H1 (cell line): ENCODE data around the gene ZSCAN29. TPM values are rescaled to one million over a fixed set of nuclear protein-coding genes. Genes with fewer than 3 reads are reported as not detected.

Source experiments
- CTCF ChIA-PET: fragments of 300-600 bp; sonication (Branson Sonifier 250); formaldehyde crosslinking; loops from one replicate; lab custom pipeline; 2021; ENCODE audit not compliant: partially characterized antibody; lab: Charles Lee
- POLR2A ChIA-PET: fragments of 300-600 bp; sonication (Branson Sonifier 250); formaldehyde crosslinking; loops from one replicate; lab custom pipeline; 2021; ENCODE audit warnings: inconsistent platforms; ENCODE audit not compliant: partially characterized antibody; lab: Charles Lee
- DNase-seq, 2 experiments: peaks; one replicate each; pipeline versions ENCODE4 v3.0.0 to v3.0.0-alpha.2; 2010 to 2022; ENCODE audit warnings: low spot score in 2 of 2, low read depth in 1 of 2, mixed read lengths in 1 of 2
- FAIRE-seq: peaks from 2 replicates; lab custom pipeline; 2011; peaks lifted over from hg19 to GRCh38; lab: Jason Lieb, UNC
- H2AFZ ChIP-seq: 2 replicates; pipeline ENCODE4 v1.8.1; 2012; ENCODE audit warnings: low read length, inconsistent platforms
- H2AK5ac ChIP-seq: 2 replicates; pipeline ENCODE4 v1.6.1; 2013; ENCODE audit warnings: low read depth, low read length
- H2BK120ac ChIP-seq: replicated peaks from 2 replicates; pipeline ENCODE3; 2013; ENCODE audit warnings: low read depth, low read length, inconsistent platforms
- H2BK12ac ChIP-seq: 2 replicates; pipeline ENCODE4 v1.6.1; 2013; ENCODE audit warnings: low read depth, low read length
- H2BK15ac ChIP-seq: 2 replicates; pipeline ENCODE4 v1.6.1; 2013; ENCODE audit warnings: low read length
- H2BK20ac ChIP-seq: 2 replicates; pipeline ENCODE4 v1.6.1; 2013; ENCODE audit warnings: low read length
- H2BK5ac ChIP-seq: 2 replicates; pipeline ENCODE4 v1.6.1; 2013; ENCODE audit warnings: low read depth, low read length
- H3K14ac ChIP-seq: 2 replicates; pipeline ENCODE4 v1.6.1; 2013; ENCODE audit warnings: inconsistent platforms; ENCODE audit not compliant: insufficient read length
- H3K18ac ChIP-seq: 2 replicates; pipeline ENCODE4 v1.6.1; 2013; ENCODE audit warnings: low read length; ENCODE audit errors: extremely low read depth
- H3K23ac ChIP-seq: 2 replicates; pipeline ENCODE4 v1.6.1; 2013; ENCODE audit warnings: inconsistent platforms; ENCODE audit not compliant: insufficient read length
- H3K23me2 ChIP-seq: 2 replicates; pipeline ENCODE4 v1.6.1; 2013; ENCODE audit warnings: low read depth, low read length
- H3K27ac ChIP-seq: 2 replicates; pipeline ENCODE4 v1.6.1; 2011; ENCODE audit warnings: low read depth, low read length, inconsistent platforms
- H3K27me3 ChIP-seq, 4 experiments: replicated peaks in 1 of 4; 1 replicate in 1 of 4; 2 replicates in 3 of 4; pipeline versions ENCODE4 v1.6.1 to v1.8.1; 2011 to 2013; ENCODE audit warnings: low read length in 3 of 4, mild to moderate bottlenecking in 3 of 4, inconsistent platforms in 2 of 4, mixed read lengths in 2 of 4, moderate library complexity in 1 of 4; ENCODE audit not compliant: control insufficient read depth in 3 of 4, insufficient read depth in 3 of 4; ENCODE audit errors: extremely low read depth in 1 of 4
- H3K36me3 ChIP-seq, 4 experiments: 2 replicates each; pipeline versions ENCODE4 v1.6.1 to v1.8.1; 2011 to 2013; ENCODE audit warnings: mild to moderate bottlenecking in 4 of 4, low read length in 3 of 4, moderate library complexity in 2 of 4, control low read depth in 1 of 4, inconsistent platforms in 1 of 4; ENCODE audit not compliant: insufficient read depth in 4 of 4, control insufficient read depth in 2 of 4
- H3K4ac ChIP-seq: replicated peaks from 2 replicates; pipeline ENCODE3; 2013; ENCODE audit warnings: low read length, low read depth, mixed read lengths, inconsistent platforms; ENCODE audit not compliant: insufficient read length
- H3K4me1 ChIP-seq, 4 experiments: replicated peaks in 1 of 4; 1 replicate in 1 of 4; 2 replicates in 3 of 4; pipeline versions ENCODE4 v1.6.1 to v1.8.1; 2011 to 2013; ENCODE audit warnings: low read length in 3 of 4, inconsistent platforms in 2 of 4, mixed read lengths in 1 of 4; ENCODE audit not compliant: insufficient read depth in 4 of 4, control insufficient read depth in 3 of 4
- H3K4me2 ChIP-seq, 2 experiments: 2 replicates each; pipeline versions ENCODE4 v1.6.1 to v1.8.1; 2011 to 2013; ENCODE audit warnings: low read depth in 2 of 2, low read length in 2 of 2, control low read depth in 1 of 2, inconsistent platforms in 1 of 2, mild to moderate bottlenecking in 1 of 2; ENCODE audit not compliant: insufficient read depth in 1 of 2
- H3K4me3 ChIP-seq, 4 experiments: fragments of 200-600, 300-600 bp in 1 of 4; sonication (generic), shearing (Covaris generic), sonication (Bioruptor Twin) in 1 of 4; 2 replicates each; pipeline versions ENCODE4 v1.5.1 to v1.8.1; 2011 to 2016; ENCODE audit warnings: low read length in 4 of 4, low read depth in 3 of 4, control low read depth in 2 of 4, inconsistent platforms in 2 of 4, mild to moderate bottlenecking in 2 of 4, mixed read lengths in 1 of 4, moderate library complexity in 1 of 4; ENCODE audit not compliant: insufficient read depth in 2 of 4; ENCODE audit errors: extremely low read depth in 1 of 4
- H3K56ac ChIP-seq: replicated peaks from 2 replicates; pipeline ENCODE3; 2013; ENCODE audit warnings: low read depth, mild to moderate bottlenecking, mixed read lengths, low read length, inconsistent platforms; ENCODE audit not compliant: insufficient read length
- H3K79me1 ChIP-seq: 2 replicates; pipeline ENCODE4 v1.6.1; 2013; ENCODE audit warnings: low read depth, low read length, control low read depth
- H3K79me2 ChIP-seq, 2 experiments: 2 replicates each; pipeline versions ENCODE4 v1.6.1 to v1.8.1; 2012 to 2013; ENCODE audit warnings: low read length in 2 of 2, mild to moderate bottlenecking in 2 of 2, inconsistent platforms in 1 of 2; ENCODE audit not compliant: insufficient read depth in 2 of 2, control insufficient read depth in 1 of 2
- H3K9ac ChIP-seq, 4 experiments: replicated peaks in 1 of 4; 1 replicate in 1 of 4; 2 replicates in 3 of 4; pipeline versions ENCODE4 v1.6.1 to v1.8.1; 2011 to 2013; ENCODE audit warnings: low read depth in 3 of 4, low read length in 3 of 4, control low read depth in 2 of 4, mild to moderate bottlenecking in 2 of 4, moderate library complexity in 2 of 4, inconsistent platforms in 1 of 4; ENCODE audit errors: extremely low read depth in 1 of 4
- H3K9me3 ChIP-seq, 2 experiments: 2 replicates each; pipeline versions ENCODE4 v1.6.1 to v1.8.1; 2012 to 2013; ENCODE audit warnings: mild to moderate bottlenecking in 2 of 2, moderate library complexity in 2 of 2, control low read depth in 1 of 2, inconsistent platforms in 1 of 2, low read depth in 1 of 2, low read length in 1 of 2, mixed read lengths in 1 of 2; ENCODE audit not compliant: insufficient read depth in 2 of 2
- H4K20me1 ChIP-seq, 2 experiments: replicated peaks in 1 of 2; 2 replicates each; pipeline versions ENCODE3 to v1.8.1; 2011 to 2013; ENCODE audit warnings: inconsistent platforms in 2 of 2, low read length in 2 of 2, mild to moderate bottlenecking in 1 of 2; ENCODE audit not compliant: insufficient read depth in 2 of 2, control insufficient read depth in 1 of 2
- H4K5ac ChIP-seq: 2 replicates; pipeline ENCODE4 v1.6.1; 2013; ENCODE audit warnings: low read length, low read depth, mixed read lengths, inconsistent platforms; ENCODE audit not compliant: insufficient read length
- H4K8ac ChIP-seq: 2 replicates; pipeline ENCODE4 v1.8.0; 2013; ENCODE audit warnings: mild to moderate bottlenecking, moderate library complexity, low read length, inconsistent platforms; ENCODE audit not compliant: insufficient read depth; ENCODE audit errors: extremely low read depth
- H4K91ac ChIP-seq: replicated peaks from 2 replicates; pipeline ENCODE3; 2013; ENCODE audit warnings: low read length, mixed read lengths, inconsistent platforms; ENCODE audit not compliant: insufficient read length
- CEBPB ChIP-seq: IDR thresholded peaks from 2 replicates; pipeline ENCODE4 v1.6.1; 2012; ENCODE audit warnings: low read depth, low read length
- CHD2 ChIP-seq: IDR thresholded peaks from 2 replicates; pipeline ENCODE4 v1.6.1; 2012; ENCODE audit warnings: low read length, improper control_type of control experiment
- EP300 ChIP-seq, 2 experiments: IDR thresholded peaks; 1 replicate in 1 of 2; 2 replicates in 1 of 2; pipeline ENCODE4 v1.6.1; 2011 to 2012; ENCODE audit warnings: low read depth in 2 of 2, low read length in 2 of 2, mild to moderate bottlenecking in 2 of 2, borderline replicate concordance in 1 of 2, inconsistent platforms in 1 of 2, moderate library complexity in 1 of 2
- PHF8 ChIP-seq: fragments of 200-600 bp; sonication (generic); conservative IDR thresholded peaks from 2 replicates; pipeline ENCODE4 v1.7.1; 2012; ENCODE audit warnings: low read depth, mild to moderate bottlenecking, inconsistent platforms, low read length, moderate library complexity
- POLR2AphosphoS5 ChIP-seq: IDR thresholded peaks from 2 replicates; pipeline ENCODE4 v1.6.1; 2011; ENCODE audit warnings: low read depth, low read length
- RXRA ChIP-seq: IDR thresholded peaks from 2 replicates; pipeline ENCODE4 v1.6.1; 2011; ENCODE audit warnings: low read depth, mild to moderate bottlenecking, low read length, moderate library complexity; ENCODE audit not compliant: insufficient read depth
- TBP ChIP-seq: IDR thresholded peaks from 2 replicates; pipeline ENCODE4 v1.6.1; 2011; ENCODE audit warnings: low read depth, low read length, improper control_type of control experiment
- WGBS, 2 experiments: shearing (Covaris generic) in 1 of 2; methylation state at CpG; one replicate each; pipeline versions ENCODE4 v1.1.6 to v1.1.7; 2013 to 2015; ENCODE audit warnings: low lambda C conversion rate in 2 of 2, mixed read lengths in 2 of 2, inconsistent platforms in 1 of 2, low coverage in 1 of 2, missing lambda C conversion rate in 1 of 2; ENCODE audit not compliant: insufficient replicate concordance in 2 of 2, insufficient coverage in 1 of 2, insufficient read length in 1 of 2; ENCODE audit errors: extremely low coverage in 1 of 2, missing lambda C conversion rate in 1 of 2; 5-methylcytosine and 5-hydroxymethylcytosine counted together
- polyA plus RNA-seq, 7 experiments: library from polyadenylated mRNA; depleted of rRNA in 3 of 7; stranded (reverse) in 5 of 7; unstranded in 2 of 7; fragments of >200 nt in 5 of 7; fragments of 200-250 nt in 2 of 7; gene quantifications; 1 replicate in 5 of 7; 2 replicates in 1 of 7; 4 replicates in 1 of 7; pipeline versions ENCODE4 v1.2.1 to v1.2.3, GENCODE V29; 2011 to 2013; ENCODE audit warnings: missing spikeins in 2 of 7, mixed read lengths in 2 of 7
- total RNA-seq: library from RNA; stranded (reverse); fragmentation: NEBNext Ultra II Directional; extraction: Animal tissue kit (Norgen Biotek cat#: 25700); gene quantifications from 2 replicates; pipeline ENCODE4 v1.2.1, GENCODE V29; 2021
- TF ChIP-seq, protein P1 (sequence below): IDR thresholded peaks from 2 replicates; pipeline ENCODE4 v1.6.1; 2011; ENCODE audit warnings: low read length, improper control_type of control experiment

Gene ZSCAN29
- total and polyA plus RNA-seq, 2 of the 8 experiments (the other 6 are each of a cell fraction or from before 2014, with no cell fraction given): 6.4 to 41.3 TPM

DNA sequence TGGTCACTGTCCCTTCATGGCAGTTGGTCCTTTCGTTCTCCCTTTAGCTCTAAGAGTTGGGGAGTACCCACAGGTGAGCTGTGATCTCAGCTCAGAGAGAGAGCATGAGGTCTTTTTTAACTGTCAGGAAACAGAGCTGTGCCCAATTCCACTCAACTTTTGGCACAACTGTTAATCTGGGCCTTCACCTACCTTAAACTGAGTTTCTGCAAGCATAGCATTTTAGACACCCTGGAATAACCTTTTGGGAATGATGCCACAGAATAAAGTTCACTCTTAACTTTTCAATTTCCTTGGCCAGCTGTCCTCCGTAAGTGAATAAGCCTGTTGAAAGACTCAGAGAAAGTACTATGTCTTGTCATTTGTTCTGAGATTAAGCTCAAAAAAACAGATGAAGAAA, 36.0 kb upstream of the ZSCAN29 start:
- Histone ChIP-seq H4K8ac (no peak overlapping the region), H2AK5ac (no peak overlapping the region), H3K9ac (no peak overlapping the region), H3K18ac (no peak overlapping the region), H4K5ac (no peak overlapping the region), H4K91ac (no peak overlapping the region), H3K23ac (no peak overlapping the region), H3K9me3 (no peaks in the 10 kb centered on the region), H3K23me2 (no peaks in the 10 kb centered on the region), H3K56ac (no peak overlapping the region), H3K36me3 (peaks cover 29 to 94% (median 70%) of the 10 kb centered on the region in 4 experiments), H2BK15ac (no peak overlapping the region), H2AFZ (no peak overlapping the region), H4K20me1 (peaks cover 4% of the 10 kb centered on the region in 2 experiments), H2BK5ac (no peak overlapping the region), H2BK12ac (no peak overlapping the region), H2BK20ac (no peak overlapping the region), H3K4me1 (no peaks in the 10 kb centered on the region), H3K79me2 (no peaks in the 10 kb centered on the region), H3K4ac (no peak overlapping the region), H3K79me1 (no peaks in the 10 kb centered on the region; the same call in 1 of the 2 replicates), H2BK120ac (no peak overlapping the region), H3K14ac (no peak overlapping the region), H3K27ac (no peak overlapping the region), H3K27me3 (no peaks in the 10 kb centered on the region), H3K4me2 (no peak overlapping the region), H3K4me3 (no peak overlapping the region)
- DNase-seq (no peak), FAIRE-seq (no peak)
- POLR2A ChIA-PET: interaction anchor here (1.1 to 2.4 kb wide), 3 partner anchors 9 to 83 kb away, joined by 4 to 7 read pairs (median 4); no protein-coding TSS in a partner anchor
- CTCF ChIA-PET: interaction anchor here (0.8 to 1.8 kb wide), 2 partner anchors 9 to 21 kb away, joined by 3 to 5 read pairs; no protein-coding TSS in a partner anchor
- 84% methylated on average over 2 of the region's 2 CpGs; no CpG with 5 or more reads in 1 of the 2 experiments for WGBS, 2 experiments
- TF ChIP-seq PHF8: no peak
- TF ChIP-seq, protein P1, sequence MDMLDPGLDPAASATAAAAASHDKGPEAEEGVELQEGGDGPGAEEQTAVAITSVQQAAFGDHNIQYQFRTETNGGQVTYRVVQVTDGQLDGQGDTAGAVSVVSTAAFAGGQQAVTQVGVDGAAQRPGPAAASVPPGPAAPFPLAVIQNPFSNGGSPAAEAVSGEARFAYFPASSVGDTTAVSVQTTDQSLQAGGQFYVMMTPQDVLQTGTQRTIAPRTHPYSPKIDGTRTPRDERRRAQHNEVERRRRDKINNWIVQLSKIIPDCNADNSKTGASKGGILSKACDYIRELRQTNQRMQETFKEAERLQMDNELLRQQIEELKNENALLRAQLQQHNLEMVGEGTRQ: no peak
- no peak for TF ChIP-seq TBP
- no peak for TF ChIP-seq CEBPB
- no peak for TF ChIP-seq RXRA
- no peak for TF ChIP-seq EP300 (IDR thresholded peaks at IDR 0.05; ENCODE audit: borderline replicate concordance in 1 of 2, low read depth in 2 of 2, low read length in 2 of 2)
- TF ChIP-seq CHD2: no peak
- TF ChIP-seq POLR2AphosphoS5: no peak
